Karpas-422 (cell line): ENCODE data around the gene MLH3. TPM values are rescaled to one million over a fixed set of nuclear protein-coding genes. Genes with fewer than 3 reads are reported as not detected.

Source experiments
- DNase-seq: peaks from one replicate; pipeline ENCODE4 v3.0.0-alpha.2; 2015
- H2AFZ ChIP-seq: fragments of 200-600 bp; sonication (generic); 2 replicates; pipeline ENCODE4 v1.6.1; 2014; ENCODE audit warnings: antibody characterized with exemption, low read length, mixed read lengths
- H3K27ac ChIP-seq: fragments of 200-600 bp; sonication (generic); 2 replicates; pipeline ENCODE4 v1.5.1; 2014; ENCODE audit warnings: mild to moderate bottlenecking, low read length, moderate library complexity
- H3K27me3 ChIP-seq: fragments of 200-600 bp; sonication (generic); 2 replicates; pipeline ENCODE4 v1.6.1; 2014; ENCODE audit warnings: low read length, mixed read lengths
- H3K36me3 ChIP-seq: fragments of 200-600 bp; sonication (generic); 2 replicates; pipeline ENCODE4 v1.6.1; 2014; ENCODE audit warnings: low read length, mixed read lengths; ENCODE audit not compliant: insufficient read depth
- H3K4me1 ChIP-seq: fragments of 200-600 bp; sonication (generic); 2 replicates; pipeline ENCODE4 v1.6.1; 2014; ENCODE audit warnings: mild to moderate bottlenecking, low read length, mixed read lengths
- H3K4me2 ChIP-seq: fragments of 200-600 bp; sonication (generic); 2 replicates; pipeline ENCODE4 v1.6.1; 2014; ENCODE audit warnings: low read length, low read depth, mild to moderate bottlenecking; ENCODE audit not compliant: poor library complexity, severe bottlenecking
- H3K4me3 ChIP-seq: fragments of 200-600 bp; sonication (generic); 2 replicates; pipeline ENCODE4 v1.5.1; 2014; ENCODE audit warnings: mild to moderate bottlenecking, antibody characterized with exemption, low read length, mixed read lengths
- H3K79me2 ChIP-seq: fragments of 200-600 bp; sonication (generic); 2 replicates; pipeline ENCODE4 v1.6.1; 2014; ENCODE audit warnings: mild to moderate bottlenecking, low read length, mixed read lengths
- H3K9ac ChIP-seq: fragments of 200-600 bp; sonication (generic); 2 replicates; pipeline ENCODE4 v1.6.0; 2014; ENCODE audit warnings: low read length
- H3K9me2 ChIP-seq: fragments of 200-600 bp; sonication (generic), shearing (Covaris generic); replicated peaks from 2 replicates; pipeline ENCODE4 v1.6.0; 2014; ENCODE audit warnings: mild to moderate bottlenecking, low read length, moderate library complexity; ENCODE audit not compliant: insufficient read depth
- H3K9me3 ChIP-seq: fragments of 300-700, 200-600 bp; sonication (generic); 2 replicates; pipeline ENCODE4 v1.6.1; 2014; ENCODE audit warnings: low read length, mixed read lengths
- H4K20me1 ChIP-seq: fragments of 200-600 bp; sonication (generic); 2 replicates; pipeline ENCODE4 v1.6.1; 2014; ENCODE audit warnings: mild to moderate bottlenecking, antibody characterized with exemption, low read length, low read depth; ENCODE audit not compliant: insufficient read depth
- total RNA-seq: library from RNA; depleted of rRNA; stranded (reverse); fragments of >200 nt; shearing (Covaris generic); gene quantifications from 2 replicates; pipeline ENCODE4 v1.2.3, GENCODE V29; 2014; ENCODE audit warnings: low replicate concordance

The MLH3 gene
- total RNA-seq, 1 experiment from 2014 or later = 71.5 TPM

- H3K4me2 ChIP-seq = no peak overlapping the region
- H4K20me1 ChIP-seq = no peaks in the 10 kb centered on the region
- no peak for DNase-seq
- H3K27me3 ChIP-seq = no peaks in the 10 kb centered on the region
- H3K4me1 ChIP-seq = no peaks in the 10 kb centered on the region
- no peak overlapping the region for H3K27ac ChIP-seq
- no peaks in the 10 kb centered on the region for H3K9me2 ChIP-seq
- H3K79me2 ChIP-seq = no peaks in the 10 kb centered on the region
- no peaks in the 10 kb centered on the region for H3K9me3 ChIP-seq
- H3K9ac ChIP-seq = no peak overlapping the region
- H2AFZ ChIP-seq = no peak overlapping the region
- no peak overlapping the region for H3K4me3 ChIP-seq
- H3K36me3 ChIP-seq = no peaks in the 10 kb centered on the region
Measured at GRCh38 chr14:74980398-74980730, 70.9 kb downstream of the MLH3 start.

GRCh38 chr14:74979442-74980397, 71.5 kb downstream of the MLH3 start:
- Histone ChIP-seq H4K20me1 (no peaks in the 10 kb centered on the region), H3K36me3 (no peaks in the 10 kb centered on the region), H3K79me2 (no peaks in the 10 kb centered on the region), H3K9me2 (no peaks in the 10 kb centered on the region), H2AFZ (no peak overlapping the region; the same call in 1 of the 2 replicates), H3K27ac (no peak overlapping the region), H3K4me3 (no peak overlapping the region), H3K27me3 (no peaks in the 10 kb centered on the region), H3K4me1 (no peaks in the 10 kb centered on the region), H3K9me3 (no peaks in the 10 kb centered on the region), H3K4me2 (no peak overlapping the region), H3K9ac (no peak overlapping the region)
- DNase-seq = peak; percentile 68

- Histone ChIP-seq H3K9me2 (no peaks in the 10 kb centered on the region), H3K4me1 (no peaks in the 10 kb centered on the region), H3K36me3 (no peaks in the 10 kb centered on the region), H3K9ac (no peak overlapping the region), H3K27ac (no peak overlapping the region), H3K4me3 (no peak overlapping the region), H4K20me1 (no peaks in the 10 kb centered on the region), H2AFZ (no peak overlapping the region), H3K4me2 (no peak overlapping the region), H3K79me2 (no peaks in the 10 kb centered on the region), H3K9me3 (no peaks in the 10 kb centered on the region), H3K27me3 (no peaks in the 10 kb centered on the region)
- no peak for DNase-seq
Measured at GRCh38 chr14:74979029-74979428, 72.2 kb downstream of the MLH3 start.

- H3K9me3 ChIP-seq = no peaks in the 10 kb centered on the region
- H3K4me3 ChIP-seq = no peak overlapping the region
- H3K36me3 ChIP-seq = no peaks in the 10 kb centered on the region
- no peak for DNase-seq
- H3K4me1 ChIP-seq = no peaks in the 10 kb centered on the region
- H4K20me1 ChIP-seq = no peaks in the 10 kb centered on the region
- H3K9me2 ChIP-seq = no peaks in the 10 kb centered on the region
- no peaks in the 10 kb centered on the region for H3K79me2 ChIP-seq
- no peak overlapping the region for H3K27ac ChIP-seq
- no peaks in the 10 kb centered on the region for H3K27me3 ChIP-seq
- no peak overlapping the region for H3K9ac ChIP-seq
- H2AFZ ChIP-seq = no peak overlapping the region
- no peak overlapping the region for H3K4me2 ChIP-seq
Measured at GRCh38 chr14:74978416-74978947, 72.8 kb downstream of the MLH3 start.

GRCh38 chr14:74977901-74978385, 73.3 kb downstream of the MLH3 start:
- Histone ChIP-seq H3K79me2 (no peaks in the 10 kb centered on the region), H3K36me3 (no peaks in the 10 kb centered on the region)

DNA sequence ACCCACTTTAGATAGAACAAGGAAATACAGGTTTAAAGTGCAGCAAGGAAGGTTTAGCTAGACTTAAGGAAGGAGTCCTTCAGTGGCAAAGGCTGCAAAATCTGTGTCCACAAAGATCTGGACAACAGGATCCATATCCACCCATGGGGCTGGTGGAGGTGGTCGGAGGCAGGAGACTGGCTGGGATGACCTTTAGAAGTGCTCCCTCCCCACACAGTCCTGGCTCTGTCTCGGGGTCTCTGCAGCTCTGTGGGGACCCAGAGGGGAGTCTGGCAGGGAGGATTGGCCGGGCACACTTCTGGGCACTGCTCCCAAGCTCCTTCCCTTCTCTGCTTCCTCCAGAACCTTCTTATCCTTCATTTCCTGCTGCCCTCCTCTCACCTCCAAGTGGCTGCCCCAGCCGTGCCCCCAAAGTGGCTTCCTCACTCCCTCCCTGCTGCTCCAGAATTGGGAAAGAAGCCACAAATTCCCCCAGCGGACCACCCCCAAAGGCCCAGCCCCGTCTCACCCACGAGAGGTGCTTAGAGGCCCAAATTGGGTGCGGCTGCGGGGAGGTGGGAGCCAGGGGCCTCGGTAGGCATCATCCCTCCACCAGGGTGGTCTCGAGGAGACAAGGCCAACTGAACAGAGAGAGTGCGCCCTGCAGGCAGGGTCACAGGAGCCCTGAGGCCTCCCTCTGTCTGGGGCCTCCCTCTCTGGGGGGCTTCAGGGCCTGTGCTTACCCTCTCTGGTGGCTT, 73.9 kb downstream of the MLH3 start:
- no peaks in the 10 kb centered on the region for H3K9me3 ChIP-seq
- no peak overlapping the region for H2AFZ ChIP-seq
- H3K9me2 ChIP-seq = no peaks in the 10 kb centered on the region
- H3K4me3 ChIP-seq = no peak overlapping the region
- H3K4me1 ChIP-seq = no peaks in the 10 kb centered on the region
- H3K9ac ChIP-seq = no peak overlapping the region
- H3K79me2 ChIP-seq = no peaks in the 10 kb centered on the region
- H3K27ac ChIP-seq = no peak overlapping the region
- no peaks in the 10 kb centered on the region for H3K36me3 ChIP-seq
- no peaks in the 10 kb centered on the region for H4K20me1 ChIP-seq
- H3K4me2 ChIP-seq = no peak overlapping the region
- DNase-seq = no peak
- no peaks in the 10 kb centered on the region for H3K27me3 ChIP-seq

More at GRCh38 chr14:74977901-74978385, 73.3 kb downstream of the MLH3 start:
- no peak overlapping the region for H3K4me2 ChIP-seq
- H3K9me3 ChIP-seq = no peaks in the 10 kb centered on the region
- no peaks in the 10 kb centered on the region for H3K9me2 ChIP-seq
- no peaks in the 10 kb centered on the region for H4K20me1 ChIP-seq
- no peak overlapping the region for H3K4me3 ChIP-seq
- H3K9ac ChIP-seq = no peak overlapping the region
- H3K27me3 ChIP-seq = no peaks in the 10 kb centered on the region
- H3K27ac ChIP-seq = no peak overlapping the region
- H2AFZ ChIP-seq = no peak overlapping the region
- DNase-seq = no peak
- H3K4me1 ChIP-seq = no peaks in the 10 kb centered on the region

DNA sequence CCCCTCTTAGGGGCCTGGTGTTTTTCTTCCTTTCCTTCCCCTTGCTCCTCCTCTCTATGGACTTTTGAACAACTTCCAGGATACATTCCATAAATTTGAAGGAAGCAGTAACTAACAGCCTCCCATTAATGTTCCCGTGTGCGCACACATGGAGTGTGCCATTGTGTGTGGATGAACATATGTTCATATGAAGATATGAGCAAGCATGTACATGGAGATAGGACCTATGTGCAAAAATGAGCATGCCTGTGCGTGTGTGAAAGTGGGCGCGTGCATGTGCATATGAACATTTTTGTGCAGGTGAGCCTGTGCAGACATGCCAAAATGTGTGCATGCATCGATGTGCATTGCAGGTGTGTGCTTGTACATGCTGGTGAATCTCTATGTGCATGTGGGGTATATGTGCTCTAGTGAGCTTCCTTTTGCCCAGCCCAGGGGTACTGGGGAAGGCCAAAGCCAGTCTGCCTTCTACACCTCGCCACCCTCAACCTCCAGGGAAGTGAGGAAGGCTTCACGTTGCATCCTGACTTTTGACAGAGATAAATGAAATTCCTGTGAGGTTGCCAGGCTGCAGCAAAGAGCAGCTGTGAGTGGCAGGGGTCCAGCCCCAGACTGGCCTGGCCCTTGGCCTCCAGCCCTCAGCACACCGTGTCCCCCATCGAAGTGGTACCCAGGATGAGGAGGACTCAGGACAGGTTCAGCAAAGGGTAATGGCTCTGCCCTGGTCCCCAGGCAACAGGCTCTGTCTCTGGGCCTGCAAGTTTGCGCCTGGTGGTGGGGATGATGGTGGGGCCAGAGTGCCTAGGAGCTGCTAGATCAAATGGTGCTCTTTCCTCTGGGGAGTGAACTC, 74.8 kb downstream of the MLH3 start:
- no peak for DNase-seq
- Histone ChIP-seq H3K27ac (no peak overlapping the region), H3K4me1 (no peaks in the 10 kb centered on the region), H3K79me2 (no peaks in the 10 kb centered on the region), H3K9ac (no peak overlapping the region), H3K27me3 (no peaks in the 10 kb centered on the region), H4K20me1 (no peaks in the 10 kb centered on the region), H2AFZ (no peak overlapping the region), H3K4me3 (no peak overlapping the region), H3K9me2 (no peaks in the 10 kb centered on the region), H3K9me3 (no peaks in the 10 kb centered on the region), H3K36me3 (no peaks in the 10 kb centered on the region), H3K4me2 (no peak overlapping the region)
